Measurements from ENCODE around the gene C19orf12. TPM values are rescaled to one million over a fixed set of nuclear protein-coding genes. Genes with fewer than 3 reads are reported as not detected.

Gene C19orf12
- total and polyA plus RNA-seq, 2 of the 13 experiments (the other 11 are each of a cell fraction or from before 2014, with no cell fraction given), result 17.7 to 34.4 TPM

GRCh38 chr19:29665215-29665825 lies 49.7 kb downstream of the C19orf12 start, which contains the start of gene PLEKHF1 (continued):
- TF ChIP-seq SP140L (CRISPR knock-in tag; IDR thresholded peaks at IDR 0.05; ENCODE audit: borderline replicate concordance) (no peak), ISX (CRISPR knock-in tag; conservative IDR thresholded peaks at IDR 0.05) (no peak), MXI1 (IDR thresholded peaks at IDR 0.05; ENCODE audit: borderline replicate concordance, low read depth, low read length) (no peak), KLF6 (CRISPR knock-in tag; IDR thresholded peaks at IDR 0.05) (0 out of 2 replicates have a peak, but pooled peaks have one; percentile 45), ZNF207 (IDR thresholded peaks at IDR 0.05; ENCODE audit: borderline replicate concordance) (no peak), ERF (CRISPR knock-in tag; IDR thresholded peaks at IDR 0.05) (no peak), IKZF4 (CRISPR knock-in tag; IDR thresholded peaks at IDR 0.05; ENCODE audit: borderline replicate concordance, low read depth, not compliant biosample characterization) (peak; percentile 60), KLF15 (CRISPR knock-in tag; IDR thresholded peaks at IDR 0.05; ENCODE audit: borderline replicate concordance) (no peak), NR1H2 (CRISPR knock-in tag; IDR thresholded peaks at IDR 0.05; ENCODE audit: borderline replicate concordance, low read depth) (no peak), EZH2 (conservative IDR thresholded peaks at IDR 0.05; ENCODE audit: low read depth, low read length) (no peak), MZF1 (CRISPR knock-in tag; IDR thresholded peaks at IDR 0.05; ENCODE audit: borderline replicate concordance) (no peak), ZNF501 (CRISPR knock-in tag; IDR thresholded peaks at IDR 0.05) (no peak), BORCS8-MEF2B (CRISPR knock-in tag; IDR thresholded peaks at IDR 0.05) (no peak), ZNF660 (CRISPR knock-in tag; IDR thresholded peaks at IDR 0.05; ENCODE audit: borderline replicate concordance, low read depth) (no peak), NRL (CRISPR knock-in tag; IDR thresholded peaks at IDR 0.05; ENCODE audit: borderline replicate concordance) (no peak)
- TF ChIP-seq, protein P1, sequence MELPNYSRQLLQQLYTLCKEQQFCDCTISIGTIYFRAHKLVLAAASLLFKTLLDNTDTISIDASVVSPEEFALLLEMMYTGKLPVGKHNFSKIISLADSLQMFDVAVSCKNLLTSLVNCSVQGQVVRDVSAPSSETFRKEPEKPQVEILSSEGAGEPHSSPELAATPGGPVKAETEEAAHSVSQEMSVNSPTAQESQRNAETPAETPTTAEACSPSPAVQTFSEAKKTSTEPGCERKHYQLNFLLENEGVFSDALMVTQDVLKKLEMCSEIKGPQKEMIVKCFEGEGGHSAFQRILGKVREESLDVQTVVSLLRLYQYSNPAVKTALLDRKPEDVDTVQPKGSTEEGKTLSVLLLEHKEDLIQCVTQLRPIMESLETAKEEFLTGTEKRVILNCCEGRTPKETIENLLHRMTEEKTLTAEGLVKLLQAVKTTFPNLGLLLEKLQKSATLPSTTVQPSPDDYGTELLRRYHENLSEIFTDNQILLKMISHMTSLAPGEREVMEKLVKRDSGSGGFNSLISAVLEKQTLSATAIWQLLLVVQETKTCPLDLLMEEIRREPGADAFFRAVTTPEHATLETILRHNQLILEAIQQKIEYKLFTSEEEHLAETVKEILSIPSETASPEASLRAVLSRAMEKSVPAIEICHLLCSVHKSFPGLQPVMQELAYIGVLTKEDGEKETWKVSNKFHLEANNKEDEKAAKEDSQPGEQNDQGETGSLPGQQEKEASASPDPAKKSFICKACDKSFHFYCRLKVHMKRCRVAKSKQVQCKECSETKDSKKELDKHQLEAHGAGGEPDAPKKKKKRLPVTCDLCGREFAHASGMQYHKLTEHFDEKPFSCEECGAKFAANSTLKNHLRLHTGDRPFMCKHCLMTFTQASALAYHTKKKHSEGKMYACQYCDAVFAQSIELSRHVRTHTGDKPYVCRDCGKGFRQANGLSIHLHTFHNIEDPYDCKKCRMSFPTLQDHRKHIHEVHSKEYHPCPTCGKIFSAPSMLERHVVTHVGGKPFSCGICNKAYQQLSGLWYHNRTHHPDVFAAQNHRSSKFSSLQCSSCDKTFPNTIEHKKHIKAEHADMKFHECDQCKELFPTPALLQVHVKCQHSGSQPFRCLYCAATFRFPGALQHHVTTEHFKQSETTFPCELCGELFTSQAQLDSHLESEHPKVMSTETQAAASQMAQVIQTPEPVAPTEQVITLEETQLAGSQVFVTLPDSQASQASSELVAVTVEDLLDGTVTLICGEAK (IDR thresholded peaks at IDR 0.05), result no peak
- TF ChIP-seq, protein P1 (CRISPR knock-in tag; IDR thresholded peaks at IDR 0.05), result no peak
- TF ChIP-seq, protein P2, sequence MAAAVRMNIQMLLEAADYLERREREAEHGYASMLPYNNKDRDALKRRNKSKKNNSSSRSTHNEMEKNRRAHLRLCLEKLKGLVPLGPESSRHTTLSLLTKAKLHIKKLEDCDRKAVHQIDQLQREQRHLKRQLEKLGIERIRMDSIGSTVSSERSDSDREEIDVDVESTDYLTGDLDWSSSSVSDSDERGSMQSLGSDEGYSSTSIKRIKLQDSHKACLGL (CRISPR knock-in tag; IDR thresholded peaks at IDR 0.05), result peak; percentile 28
